Type B pancreatic cell (in vitro differentiated cells): Measurements from ENCODE around the gene DNAH17. TPM values are rescaled to one million over a fixed set of nuclear protein-coding genes. Genes with fewer than 3 reads are reported as not detected.
A peak's percentile ranks its signal among the peaks of the same experiment; 100 is the strongest.

Experiments used
- DNase-seq: peaks from one replicate; pipeline ENCODE4 v3.0.0; 2021; ENCODE audit warnings: mixed read lengths; ENCODE audit not compliant: unreplicated experiment; ENCODE audit errors: extremely low spot score
- H3K27ac Mint-ChIP-seq: 2 replicates; pipeline ENCODE4 v1.8.0; 2021; ENCODE audit warnings: mild to moderate bottlenecking, mixed read lengths
- H3K27me3 Mint-ChIP-seq: 2 replicates; pipeline ENCODE4 v1.8.0; 2021; ENCODE audit warnings: mixed read lengths
- H3K36me3 Mint-ChIP-seq: 2 replicates; pipeline ENCODE4 v1.8.0; 2021; ENCODE audit warnings: mixed read lengths
- H3K4me1 Mint-ChIP-seq: one replicate; pipeline ENCODE4 v1.8.0; 2021; ENCODE audit warnings: mixed read lengths; ENCODE audit not compliant: unreplicated experiment
- H3K4me3 Mint-ChIP-seq: 2 replicates; pipeline ENCODE4 v1.8.0; 2021; ENCODE audit warnings: mild to moderate bottlenecking, mixed read lengths
- H3K9me3 Mint-ChIP-seq: 2 replicates; pipeline ENCODE4 v1.8.0; 2021; ENCODE audit warnings: mixed read lengths
- total RNA-seq: library from RNA; stranded (reverse); gene quantifications from 2 replicates; pipeline ENCODE4 v1.2.1, GENCODE V29; 2021; ENCODE audit warnings: low replicate concordance
- TF ChIP-seq, protein P1 (sequence below): fragments of 200-600 bp; sonication (generic); conservative IDR thresholded peaks from 2 replicates; pipeline ENCODE4 v1.5.0; 2021; ENCODE audit warnings: antibody characterized with exemption, mild to moderate bottlenecking

The DNAH17 gene
- total RNA-seq, 1 donor from 2014 or later, result 0.07 TPM

GRCh38 chr17:78380370-78380769 lies 196.8 kb downstream of the DNAH17 start:
- H3K27me3 Mint-ChIP-seq, result no peaks in the 10 kb centered on the region
- TF ChIP-seq, protein P1, sequence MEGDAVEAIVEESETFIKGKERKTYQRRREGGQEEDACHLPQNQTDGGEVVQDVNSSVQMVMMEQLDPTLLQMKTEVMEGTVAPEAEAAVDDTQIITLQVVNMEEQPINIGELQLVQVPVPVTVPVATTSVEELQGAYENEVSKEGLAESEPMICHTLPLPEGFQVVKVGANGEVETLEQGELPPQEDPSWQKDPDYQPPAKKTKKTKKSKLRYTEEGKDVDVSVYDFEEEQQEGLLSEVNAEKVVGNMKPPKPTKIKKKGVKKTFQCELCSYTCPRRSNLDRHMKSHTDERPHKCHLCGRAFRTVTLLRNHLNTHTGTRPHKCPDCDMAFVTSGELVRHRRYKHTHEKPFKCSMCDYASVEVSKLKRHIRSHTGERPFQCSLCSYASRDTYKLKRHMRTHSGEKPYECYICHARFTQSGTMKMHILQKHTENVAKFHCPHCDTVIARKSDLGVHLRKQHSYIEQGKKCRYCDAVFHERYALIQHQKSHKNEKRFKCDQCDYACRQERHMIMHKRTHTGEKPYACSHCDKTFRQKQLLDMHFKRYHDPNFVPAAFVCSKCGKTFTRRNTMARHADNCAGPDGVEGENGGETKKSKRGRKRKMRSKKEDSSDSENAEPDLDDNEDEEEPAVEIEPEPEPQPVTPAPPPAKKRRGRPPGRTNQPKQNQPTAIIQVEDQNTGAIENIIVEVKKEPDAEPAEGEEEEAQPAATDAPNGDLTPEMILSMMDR, result no peak
- peak overlapping the region; percentile 29 for H3K27ac Mint-ChIP-seq

GRCh38 chr17:78379131-78379491 lies 198.1 kb downstream of the DNAH17 start:
- DNase-seq, result no peak
- TF ChIP-seq, protein P1, result no peak
- H3K4me1 Mint-ChIP-seq, result peaks cover 62% of the 10 kb centered on the region
- H3K27me3 Mint-ChIP-seq, result no peaks in the 10 kb centered on the region
- H3K9me3 Mint-ChIP-seq, result no peaks in the 10 kb centered on the region
- H3K27ac Mint-ChIP-seq, result peak overlapping the region; percentile 89
- peaks cover 12% of the 10 kb centered on the region for H3K36me3 Mint-ChIP-seq
- H3K4me3 Mint-ChIP-seq, result peak overlapping the region; percentile 98

More at GRCh38 chr17:78380370-78380769, 196.8 kb downstream of the DNAH17 start:
- Mint-ChIP-seq H3K36me3 (peaks cover 12% of the 10 kb centered on the region), H3K9me3 (no peaks in the 10 kb centered on the region), H3K4me3 (peak overlapping the region; percentile 98), H3K4me1 (peaks cover 56% of the 10 kb centered on the region)
- no peak for DNase-seq

- peak; percentile 88 for DNase-seq
- TF ChIP-seq, protein P1, result no peak
- no peaks in the 10 kb centered on the region for H3K27me3 Mint-ChIP-seq
- peak within 1 kb of the TSS; percentile 98 for H3K4me3 Mint-ChIP-seq
- H3K4me1 Mint-ChIP-seq, result peaks cover 58% of the 10 kb centered on the region
- H3K27ac Mint-ChIP-seq, result peak within 1 kb of the TSS; percentile 89
- H3K36me3 Mint-ChIP-seq, result peaks cover 12% of the 10 kb centered on the region
- H3K9me3 Mint-ChIP-seq, result no peaks in the 10 kb centered on the region
Observed at GRCh38 chr17:78378225-78379130, 198.7 kb downstream of the DNAH17 start, which contains the start of gene PGS1. Gene PGS1 (plus strand): TSS chr17:78378649. CDS start chr17:78378666, 17 bp downstream.

DNA sequence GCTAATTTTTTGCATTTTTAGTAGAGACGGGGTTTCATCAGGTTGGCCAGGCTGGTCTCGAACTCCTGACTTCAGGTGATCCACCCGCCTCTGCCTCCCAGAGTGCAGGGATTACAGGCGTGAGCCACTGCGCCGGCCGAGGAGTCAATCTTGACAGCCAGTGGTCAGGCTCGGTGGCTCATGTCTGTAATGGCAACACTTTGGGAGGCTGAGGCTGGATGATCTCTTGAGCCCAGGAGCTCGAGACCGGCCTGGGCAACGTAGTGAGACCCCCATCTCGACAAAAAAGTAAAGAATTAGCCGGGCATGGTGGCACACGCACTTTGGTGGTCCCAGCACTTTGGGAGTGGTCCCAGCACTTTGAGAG lies 199.4 kb downstream of the DNAH17 start:
- TF ChIP-seq, protein P1, result no peak
- peaks cover 60% of the 10 kb centered on the region for H3K4me1 Mint-ChIP-seq
- peak overlapping the region; percentile 98 for H3K4me3 Mint-ChIP-seq
- H3K27me3 Mint-ChIP-seq, result no peaks in the 10 kb centered on the region
- no peak for DNase-seq
- peak overlapping the region; percentile 81 for H3K27ac Mint-ChIP-seq
- H3K9me3 Mint-ChIP-seq, result no peaks in the 10 kb centered on the region
- peaks cover 12% of the 10 kb centered on the region for H3K36me3 Mint-ChIP-seq

DNA sequence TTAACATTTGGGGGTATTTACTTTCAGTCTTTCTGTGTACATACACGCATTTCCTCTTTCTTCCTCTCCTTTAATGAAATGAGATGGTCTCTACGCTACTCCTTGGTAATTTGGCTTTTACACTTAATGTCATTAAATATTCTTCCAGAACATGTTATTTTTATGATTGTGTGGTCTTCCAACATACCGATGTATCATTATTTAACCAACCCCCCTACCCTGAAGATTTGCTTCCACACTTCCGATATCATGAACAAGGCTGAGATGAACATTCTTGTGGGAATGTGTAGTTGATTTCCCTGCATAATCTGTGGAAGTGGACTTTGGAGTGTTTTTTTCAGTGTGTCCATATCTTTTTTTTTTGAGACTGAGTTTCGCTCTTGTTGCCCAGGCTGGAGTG lies 201.0 kb downstream of the DNAH17 start:
- peak overlapping the region; percentile 97 for H3K27ac Mint-ChIP-seq
- no peak for DNase-seq
- H3K4me3 Mint-ChIP-seq, result peak overlapping the region; percentile 66
- H3K4me1 Mint-ChIP-seq, result peaks cover 53% of the 10 kb centered on the region
- no peaks in the 10 kb centered on the region for H3K9me3 Mint-ChIP-seq
- TF ChIP-seq, protein P1, result no peak
- peaks cover 4% of the 10 kb centered on the region for H3K36me3 Mint-ChIP-seq
- no peaks in the 10 kb centered on the region for H3K27me3 Mint-ChIP-seq
